DOHH2 (cell line): Measurements from ENCODE around the gene KRT74.

ENCODE experiments used
- H3F3A ChIP-seq: fragments of 200-600 bp; sonication (generic), shearing (Covaris generic); 2 replicates; pipeline ENCODE4 v1.6.0; 2016; ENCODE audit warnings: antibody characterized with exemption, mild to moderate bottlenecking; ENCODE audit not compliant: control insufficient read depth, insufficient read depth
- H3K27ac ChIP-seq: fragments of 200-600 bp; sonication (generic); 2 replicates; pipeline ENCODE4 v1.5.1; 2014; ENCODE audit warnings: low read depth, mild to moderate bottlenecking, low read length, moderate library complexity
- H3K27me3 ChIP-seq: fragments of 200-600 bp; sonication (generic); 2 replicates; pipeline ENCODE4 v1.6.1; 2014; ENCODE audit warnings: mild to moderate bottlenecking, low read length, mixed read lengths; ENCODE audit not compliant: control insufficient read depth
- H3K36me3 ChIP-seq: fragments of 200-600 bp; sonication (generic); 2 replicates; pipeline ENCODE4 v1.6.1; 2014; ENCODE audit warnings: mild to moderate bottlenecking, low read length, moderate library complexity, mixed read lengths; ENCODE audit not compliant: control insufficient read depth
- H3K4me1 ChIP-seq: fragments of 200-600 bp; sonication (generic); 2 replicates; pipeline ENCODE4 v1.6.1; 2014; ENCODE audit warnings: mild to moderate bottlenecking, low read length, mixed read lengths; ENCODE audit not compliant: control insufficient read depth
- H3K4me2 ChIP-seq: fragments of 200-600 bp; sonication (generic); 2 replicates; pipeline ENCODE4 v1.6.0; 2014; ENCODE audit warnings: mild to moderate bottlenecking, low read length, moderate library complexity
- H3K4me3 ChIP-seq: fragments of 200-600 bp; sonication (generic); 2 replicates; pipeline ENCODE4 v1.5.1; 2014; ENCODE audit warnings: mild to moderate bottlenecking, low read length, mixed read lengths
- H3K79me2 ChIP-seq: fragments of 200-600 bp; sonication (generic); 2 replicates; pipeline ENCODE4 v1.6.1; 2014; ENCODE audit warnings: mild to moderate bottlenecking, low read length, mixed read lengths; ENCODE audit not compliant: control insufficient read depth
- H3K9me2 ChIP-seq: fragments of 200-600 bp; sonication (generic); replicated peaks from 2 replicates; pipeline ENCODE4 v1.6.1; 2014; ENCODE audit warnings: mild to moderate bottlenecking, low read length, mixed read lengths; ENCODE audit not compliant: control insufficient read depth
- H3K9me3 ChIP-seq: fragments of 200-600 bp; sonication (generic); 2 replicates; pipeline ENCODE4 v1.6.1; 2014; ENCODE audit warnings: antibody characterized with exemption, low read length, mixed read lengths; ENCODE audit not compliant: control insufficient read depth, insufficient read depth
- H4K20me1 ChIP-seq: fragments of 200-600 bp; sonication (generic); 2 replicates; pipeline ENCODE4 v1.6.0; 2014; ENCODE audit warnings: low read depth, mild to moderate bottlenecking, antibody characterized with exemption, low read length, moderate library complexity; ENCODE audit not compliant: control insufficient read depth, insufficient read depth
- EZH2phosphoT487 ChIP-seq: fragments of 200-600 bp; sonication (generic); IDR thresholded peaks from 2 replicates; pipeline ENCODE4 v1.6.1; 2017; ENCODE audit warnings: borderline replicate concordance, mild to moderate bottlenecking, antibody characterized with exemption, low read length, moderate library complexity, mixed read lengths
- TF ChIP-seq, protein P1 (sequence below): fragments of 200-600 bp; sonication (generic); IDR thresholded peaks from one replicate; pipeline ENCODE4 v1.5.1; 2014; ENCODE audit warnings: antibody characterized with exemption, mild to moderate bottlenecking, low read depth, low read length; ENCODE audit not compliant: poor library complexity, severe bottlenecking

KRT74 gene

DNA sequence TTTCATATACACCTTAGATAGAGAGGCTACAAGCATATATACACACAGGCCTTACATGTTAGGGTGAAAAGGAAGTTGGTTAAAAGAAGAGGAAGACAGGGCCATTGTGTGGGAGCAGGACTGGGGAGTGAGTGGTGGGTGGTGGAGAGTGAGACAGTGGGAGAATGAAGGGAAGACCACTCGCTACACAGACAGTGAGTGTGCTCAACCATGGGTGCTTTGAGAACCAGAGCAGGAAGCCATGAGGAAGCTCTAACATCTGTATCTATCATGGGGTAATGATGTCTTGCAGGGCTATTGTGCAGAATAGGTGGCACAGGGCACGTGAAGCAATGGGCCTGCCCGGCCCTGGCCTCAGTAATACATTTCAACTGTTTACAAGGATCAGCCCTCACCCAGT is 11.4 kb upstream of the KRT74 start:
- no peaks in the 10 kb centered on the region for H3K79me2 ChIP-seq
- no peak overlapping the region for H3K4me3 ChIP-seq
- H3F3A ChIP-seq: no peaks in the 10 kb centered on the region
- H3K9me2 ChIP-seq: no peaks in the 10 kb centered on the region
- TF ChIP-seq, protein P1, sequence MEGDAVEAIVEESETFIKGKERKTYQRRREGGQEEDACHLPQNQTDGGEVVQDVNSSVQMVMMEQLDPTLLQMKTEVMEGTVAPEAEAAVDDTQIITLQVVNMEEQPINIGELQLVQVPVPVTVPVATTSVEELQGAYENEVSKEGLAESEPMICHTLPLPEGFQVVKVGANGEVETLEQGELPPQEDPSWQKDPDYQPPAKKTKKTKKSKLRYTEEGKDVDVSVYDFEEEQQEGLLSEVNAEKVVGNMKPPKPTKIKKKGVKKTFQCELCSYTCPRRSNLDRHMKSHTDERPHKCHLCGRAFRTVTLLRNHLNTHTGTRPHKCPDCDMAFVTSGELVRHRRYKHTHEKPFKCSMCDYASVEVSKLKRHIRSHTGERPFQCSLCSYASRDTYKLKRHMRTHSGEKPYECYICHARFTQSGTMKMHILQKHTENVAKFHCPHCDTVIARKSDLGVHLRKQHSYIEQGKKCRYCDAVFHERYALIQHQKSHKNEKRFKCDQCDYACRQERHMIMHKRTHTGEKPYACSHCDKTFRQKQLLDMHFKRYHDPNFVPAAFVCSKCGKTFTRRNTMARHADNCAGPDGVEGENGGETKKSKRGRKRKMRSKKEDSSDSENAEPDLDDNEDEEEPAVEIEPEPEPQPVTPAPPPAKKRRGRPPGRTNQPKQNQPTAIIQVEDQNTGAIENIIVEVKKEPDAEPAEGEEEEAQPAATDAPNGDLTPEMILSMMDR: no peak
- TF ChIP-seq EZH2phosphoT487: no peak
- H3K27ac ChIP-seq: no peak overlapping the region
- no peaks in the 10 kb centered on the region for H3K9me3 ChIP-seq
- H3K4me1 ChIP-seq: no peaks in the 10 kb centered on the region
- H3K36me3 ChIP-seq: no peaks in the 10 kb centered on the region
- no peak overlapping the region for H3K4me2 ChIP-seq
- H4K20me1 ChIP-seq: no peaks in the 10 kb centered on the region
- no peaks in the 10 kb centered on the region; the same call in 1 of the 2 replicates for H3K27me3 ChIP-seq

DNA sequence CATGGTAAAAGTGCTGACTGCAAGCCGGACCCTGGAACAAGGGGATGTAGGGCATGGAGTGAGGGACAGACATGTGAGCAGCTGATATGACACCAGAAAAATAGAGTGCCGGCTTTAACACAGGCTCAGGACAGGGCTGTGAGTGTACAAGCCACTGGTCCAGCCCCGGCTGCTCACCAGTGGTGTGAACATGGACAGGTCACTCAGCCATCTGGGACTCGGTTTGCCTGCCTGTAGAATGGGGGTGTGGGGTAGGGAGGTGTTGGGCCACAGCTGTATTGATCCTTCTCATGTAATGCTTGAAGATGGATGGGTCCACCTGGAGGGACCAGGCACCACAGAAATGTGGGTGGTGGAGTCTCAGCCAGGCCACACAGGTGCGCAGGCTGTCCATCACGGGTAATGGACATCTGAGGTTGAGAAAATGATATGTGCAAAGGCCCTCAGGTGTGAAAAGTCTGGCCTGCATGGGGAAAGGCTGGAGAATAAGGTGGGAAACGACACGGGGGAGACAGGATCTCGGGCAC is 10.6 kb upstream of the KRT74 start:
- H3K9me3 ChIP-seq: no peaks in the 10 kb centered on the region
- H3K27me3 ChIP-seq: no peaks in the 10 kb centered on the region; the same call in 1 of the 2 replicates
- no peaks in the 10 kb centered on the region for H3K36me3 ChIP-seq
- H3K27ac ChIP-seq: no peak overlapping the region
- H3K9me2 ChIP-seq: no peaks in the 10 kb centered on the region
- H3F3A ChIP-seq: no peaks in the 10 kb centered on the region
- H3K79me2 ChIP-seq: no peaks in the 10 kb centered on the region
- no peaks in the 10 kb centered on the region for H4K20me1 ChIP-seq
- H3K4me3 ChIP-seq: no peak overlapping the region
- TF ChIP-seq, protein P1: no peak
- no peak for TF ChIP-seq EZH2phosphoT487
- no peak overlapping the region for H3K4me2 ChIP-seq
- H3K4me1 ChIP-seq: no peaks in the 10 kb centered on the region

DNA sequence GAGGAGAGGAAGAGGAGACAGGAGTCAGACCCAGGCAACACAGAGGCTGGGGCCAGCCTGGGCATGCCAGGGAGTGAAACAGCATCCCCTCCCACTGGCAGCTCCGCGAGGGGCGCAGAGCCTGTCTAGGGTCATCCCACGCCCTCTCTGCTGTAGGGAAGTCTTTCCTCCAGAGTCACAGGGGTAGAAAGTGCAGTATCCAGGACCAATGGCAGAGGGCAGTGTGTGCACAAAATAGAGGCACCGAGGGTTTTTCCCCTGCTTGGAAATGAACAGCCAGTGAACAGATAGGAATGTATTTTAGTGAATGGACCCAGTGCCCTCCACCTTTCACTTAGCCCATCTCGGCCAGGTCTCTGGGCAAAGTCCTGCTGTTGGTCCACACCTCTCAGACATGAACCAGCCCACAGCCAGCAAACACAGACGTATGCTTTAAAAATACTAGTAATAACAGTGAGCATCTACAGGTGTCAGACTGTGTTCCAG is 9.4 kb upstream of the KRT74 start:
- peaks cover 3% of the 10 kb centered on the region for H3K27me3 ChIP-seq
- TF ChIP-seq, protein P1: peak; percentile 57
- no peak for TF ChIP-seq EZH2phosphoT487
- H3K36me3 ChIP-seq: no peaks in the 10 kb centered on the region
- H3K79me2 ChIP-seq: no peaks in the 10 kb centered on the region
- no peak overlapping the region for H3K4me2 ChIP-seq
- no peaks in the 10 kb centered on the region for H3K9me3 ChIP-seq
- no peak overlapping the region for H3K4me3 ChIP-seq
- no peak overlapping the region for H3K27ac ChIP-seq
- no peaks in the 10 kb centered on the region for H3K4me1 ChIP-seq
- H3K9me2 ChIP-seq: no peaks in the 10 kb centered on the region
- H4K20me1 ChIP-seq: no peaks in the 10 kb centered on the region
- no peaks in the 10 kb centered on the region for H3F3A ChIP-seq
